GM19025 (cell line): ENCODE measurements around the gene MAP2K7.
"Not testable (repeated sequence)": the region's sequence is repeated elsewhere in the genome, so short reads cannot be mapped to it uniquely, and the experiment has no call there.

ENCODE experiments used
- ATAC-seq: cut with Tn5 transposase; IDR thresholded peaks from one replicate; pipeline ENCODE4 v1.9.1; 2021; ENCODE audit warnings: mild to moderate bottlenecking, low read depth, moderate library complexity; ENCODE audit not compliant: unreplicated experiment

The MAP2K7 gene

GRCh38 chr19:7883105-7883504 is 20.6 kb upstream of the MAP2K7 start:
- ATAC-seq = no peak

- ATAC-seq = no peak
Observed at GRCh38 chr19:7883796-7884570, 19.7 kb upstream of the MAP2K7 start.

GRCh38 chr19:7885818-7886217 is 17.9 kb upstream of the MAP2K7 start:
- ATAC-seq = no peak

GRCh38 chr19:7887408-7888144 is 16.1 kb upstream of the MAP2K7 start:
- no peak for ATAC-seq

- no peak for ATAC-seq
Observed at GRCh38 chr19:7888145-7888825, 15.4 kb upstream of the MAP2K7 start, which contains the start of gene LRRC8E. Gene LRRC8E (plus strand): TSS chr19:7888510. CDS start chr19:7895604, 7,094 bp downstream.

- no peak for ATAC-seq
Observed at GRCh38 chr19:7888826-7889217, 14.9 kb upstream of the MAP2K7 start.

- ATAC-seq = not testable (repeated sequence)
Observed at GRCh38 chr19:7893362-7894101, 10.1 kb upstream of the MAP2K7 start.

GRCh38 chr19:7894612-7895309 is 8.9 kb upstream of the MAP2K7 start:
- ATAC-seq = no peak

GRCh38 chr19:7895565-7895964 is 8.1 kb upstream of the MAP2K7 start:
- no peak for ATAC-seq

- no peak for ATAC-seq
Observed at GRCh38 chr19:7897292-7897691, 6.4 kb upstream of the MAP2K7 start.

- no peak for ATAC-seq
Observed at GRCh38 chr19:7898967-7899366, 4.7 kb upstream of the MAP2K7 start.

GRCh38 chr19:7899751-7900378 is 3.8 kb upstream of the MAP2K7 start:
- ATAC-seq = no peak

- no peak for ATAC-seq
Observed at GRCh38 chr19:7900401-7900870, 3.2 kb upstream of the MAP2K7 start.

GRCh38 chr19:7900931-7901330 is 2.7 kb upstream of the MAP2K7 start:
- ATAC-seq = no peak

GRCh38 chr19:7901337-7901736 is 2.3 kb upstream of the MAP2K7 start:
- ATAC-seq = no peak

GRCh38 chr19:7902796-7903243 is 857 bp upstream of the MAP2K7 start:
- no peak for ATAC-seq

GRCh38 chr19:7904074-7905020 is 670 bp downstream of the MAP2K7 start:
- ATAC-seq = peak; percentile 26

GRCh38 chr19:7905268-7905667 is 1.6 kb downstream of the MAP2K7 start:
- no peak for ATAC-seq
